DMS53 treated with DMSO at 0.1 percent for 48 hours (cell line): Measurements from ENCODE around the gene MFGE8.

Experiments
- DNase-seq: peaks from one replicate; lab custom pipeline; 2025; ENCODE audit not compliant: unreplicated experiment; lab: John Stamatoyannopoulos, UW

The MFGE8 gene

GRCh38 chr15:88874684-88875083, 38.5 kb downstream of the MFGE8 start:
- DNase-seq: no peak

GRCh38 chr15:88874275-88874674, 38.9 kb downstream of the MFGE8 start:
- no peak for DNase-seq

- no peak for DNase-seq
Observed at GRCh38 chr15:88873786-88874185, 39.4 kb downstream of the MFGE8 start.

- DNase-seq: no peak
Observed at GRCh38 chr15:88872706-88873105, 40.5 kb downstream of the MFGE8 start.

GRCh38 chr15:88872106-88872505, 41.1 kb downstream of the MFGE8 start:
- no peak for DNase-seq

GRCh38 chr15:88871313-88871712, 41.9 kb downstream of the MFGE8 start:
- no peak for DNase-seq

- DNase-seq: no peak
Observed at GRCh38 chr15:88866295-88866881, 46.8 kb downstream of the MFGE8 start.

GRCh38 chr15:88865498-88866099, 47.6 kb downstream of the MFGE8 start:
- no peak for DNase-seq

GRCh38 chr15:88864861-88865497, 48.2 kb downstream of the MFGE8 start:
- DNase-seq: no peak

- no peak for DNase-seq
Observed at GRCh38 chr15:88863412-88863811, 49.8 kb downstream of the MFGE8 start.

- DNase-seq: no peak
Observed at GRCh38 chr15:88860212-88860611, 53.0 kb downstream of the MFGE8 start.

- no peak for DNase-seq
Observed at GRCh38 chr15:88859550-88859949, 53.6 kb downstream of the MFGE8 start.

GRCh38 chr15:88858934-88859333, 54.2 kb downstream of the MFGE8 start:
- DNase-seq: no peak

- no peak for DNase-seq
Observed at GRCh38 chr15:88852476-88852875, 60.7 kb downstream of the MFGE8 start.

- DNase-seq: no peak
Observed at GRCh38 chr15:88849376-88850072, 63.7 kb downstream of the MFGE8 start.
